OCI-LY3 (cell line): ENCODE results near the gene GP1BA.

ENCODE experiments used
- H2AFZ ChIP-seq: fragments of 200-600, 300-600 bp; shearing (Covaris generic); 2 replicates; pipeline ENCODE4 v1.6.0; 2014; ENCODE audit warnings: antibody characterized with exemption, low read depth, low read length
- H3K27ac ChIP-seq: fragments of 200-600, 300-600 bp; sonication (generic); 2 replicates; pipeline ENCODE4 v1.5.1; 2014; ENCODE audit warnings: mild to moderate bottlenecking, low read length, moderate library complexity, mixed read lengths
- H3K27me3 ChIP-seq: fragments of 200-600, 300-600 bp; sonication (generic); 2 replicates; pipeline ENCODE4 v1.6.1; 2014; ENCODE audit warnings: low read depth, low read length, mixed read lengths
- H3K36me3 ChIP-seq: fragments of 200-600, 300-600 bp; sonication (generic); replicated peaks from 2 replicates; pipeline ENCODE3; 2014; ENCODE audit warnings: low read depth, low read length, mixed read lengths
- H3K4me1 ChIP-seq: fragments of 300-600, 200-600 bp; sonication (generic); 2 replicates; pipeline ENCODE4 v1.6.1; 2014; ENCODE audit warnings: low read length, mixed read lengths
- H3K4me2 ChIP-seq: fragments of 200-600, 300-600 bp; sonication (generic); 2 replicates; pipeline ENCODE4 v1.6.1; 2014; ENCODE audit warnings: low read length, mixed read lengths
- H3K4me3 ChIP-seq: fragments of 300-600, 200-600 bp; sonication (generic); 2 replicates; pipeline ENCODE4 v1.5.1; 2014; ENCODE audit warnings: antibody characterized with exemption, mild to moderate bottlenecking, low read length, moderate library complexity
- H3K79me2 ChIP-seq: fragments of 300-600, 200-600 bp; shearing (Covaris generic); 2 replicates; pipeline ENCODE4 v1.6.1; 2014; ENCODE audit warnings: mild to moderate bottlenecking, low read length, mixed read lengths
- H3K9ac ChIP-seq: fragments of 300-600, 200-600 bp; shearing (Covaris generic); 2 replicates; pipeline ENCODE4 v1.6.0; 2014; ENCODE audit warnings: mild to moderate bottlenecking, low read length, moderate library complexity
- H3K9me3 ChIP-seq: fragments of 200-600, 300-600 bp; shearing (Covaris generic); 2 replicates; pipeline ENCODE4 v1.6.1; 2014; ENCODE audit warnings: low read length, mixed read lengths; ENCODE audit not compliant: insufficient read depth
- H4K20me1 ChIP-seq: fragments of 200-600, 300-600 bp; sonication (generic); 2 replicates; pipeline ENCODE4 v1.6.1; 2016; ENCODE audit warnings: low read length, mixed read lengths; ENCODE audit not compliant: insufficient read depth
- CTCF ChIP-seq: fragments of 200-600, 300-600 bp; sonication (generic); IDR thresholded peaks from 2 replicates; pipeline ENCODE4 v1.5.1; 2014; ENCODE audit warnings: antibody characterized with exemption, low read length, low read depth
- EZH2phosphoT487 ChIP-seq: fragments of 200-600 bp; shearing (Covaris generic); IDR thresholded peaks from 2 replicates; pipeline ENCODE4 v1.6.1; 2018; ENCODE audit warnings: antibody characterized with exemption, mixed run types, low read depth

Gene GP1BA

GRCh38 chr17:4938688-4939545 is 6.8 kb downstream of the GP1BA start:
- Histone ChIP-seq H3K4me3 (peak overlapping the region; percentile 98), H3K4me1 (peaks cover 17% of the 10 kb centered on the region), H2AFZ (no peak overlapping the region), H3K9me3 (no peaks in the 10 kb centered on the region), H3K4me2 (peak overlapping the region; percentile 99), H4K20me1 (peaks cover 3% of the 10 kb centered on the region; the same call in 1 of the 2 replicates), H3K27ac (peak overlapping the region; percentile 90), H3K9ac (peak overlapping the region; percentile 97), H3K36me3 (peaks cover 29% of the 10 kb centered on the region), H3K27me3 (no peaks in the 10 kb centered on the region), H3K79me2 (peaks cover 53% of the 10 kb centered on the region)
- no peak for TF ChIP-seq EZH2phosphoT487
- no peak for TF ChIP-seq CTCF

- peaks cover 7% of the 10 kb centered on the region for H4K20me1 ChIP-seq
- H2AFZ ChIP-seq, result no peak overlapping the region
- H3K4me2 ChIP-seq, result peak overlapping the region; percentile 99
- no peak for TF ChIP-seq EZH2phosphoT487
- TF ChIP-seq CTCF, result no peak
- H3K79me2 ChIP-seq, result peaks cover 58% of the 10 kb centered on the region
- H3K36me3 ChIP-seq, result peaks cover 32% of the 10 kb centered on the region
- H3K4me3 ChIP-seq, result peak overlapping the region; percentile 98
- H3K4me1 ChIP-seq, result peaks cover 23% of the 10 kb centered on the region
- H3K27me3 ChIP-seq, result no peaks in the 10 kb centered on the region
- peak overlapping the region; percentile 97 for H3K9ac ChIP-seq
- no peaks in the 10 kb centered on the region for H3K9me3 ChIP-seq
- peak overlapping the region; percentile 90 for H3K27ac ChIP-seq
Observed at GRCh38 chr17:4939546-4939795, 7.4 kb downstream of the GP1BA start.

GRCh38 chr17:4939796-4940554 is 7.9 kb downstream of the GP1BA start, which contains the start of the genes RNF167 and SLC25A11:
RNF167 (plus strand) TSS chr17:4940268; CDS start chr17:4940910, 642 bp downstream.
SLC25A11 (minus strand) TSS chr17:4940046; CDS start chr17:4939910, 136 bp downstream.
- peak within 1 kb of the TSS; percentile 98 for H3K4me3 ChIP-seq
- peak within 1 kb of the TSS; percentile 90 for H3K27ac ChIP-seq
- peak within 1 kb of the TSS; percentile 18; the same call in 1 of the 2 replicates for H2AFZ ChIP-seq
- H3K4me1 ChIP-seq, result peaks cover 28% of the 10 kb centered on the region
- H3K36me3 ChIP-seq, result peaks cover 37% of the 10 kb centered on the region
- no peaks in the 10 kb centered on the region for H3K9me3 ChIP-seq
- peaks cover 63% of the 10 kb centered on the region for H3K79me2 ChIP-seq
- H3K9ac ChIP-seq, result peak within 1 kb of the TSS; percentile 97
- no peak for TF ChIP-seq CTCF
- no peak for TF ChIP-seq EZH2phosphoT487
- H3K27me3 ChIP-seq, result no peaks in the 10 kb centered on the region
- peaks cover 12% of the 10 kb centered on the region for H4K20me1 ChIP-seq
- H3K4me2 ChIP-seq, result peak within 1 kb of the TSS; percentile 99

- no peak for TF ChIP-seq EZH2phosphoT487
- peaks cover 19% of the 10 kb centered on the region for H4K20me1 ChIP-seq
- H3K4me2 ChIP-seq, result peak overlapping the region; percentile 96
- H3K27me3 ChIP-seq, result no peaks in the 10 kb centered on the region
- H3K79me2 ChIP-seq, result peaks cover 71% of the 10 kb centered on the region
- H3K36me3 ChIP-seq, result peaks cover 43% of the 10 kb centered on the region
- peak overlapping the region; percentile 98 for H3K4me3 ChIP-seq
- peak overlapping the region; percentile 18; the same call in 1 of the 2 replicates for H2AFZ ChIP-seq
- peak overlapping the region; percentile 97 for H3K9ac ChIP-seq
- peaks cover 35% of the 10 kb centered on the region for H3K4me1 ChIP-seq
- H3K9me3 ChIP-seq, result no peaks in the 10 kb centered on the region
- H3K27ac ChIP-seq, result peak overlapping the region; percentile 90
Observed at GRCh38 chr17:4940555-4941318, 8.7 kb downstream of the GP1BA start.
